T-helper 1 cell treated with Interleukin-12 subunit alpha and Interleukin-12 subunit beta and Interleukin-4 antibody, amounts not matched to agents 30 ng/mL and 1 ng/mL, for 36 hours (primary cell): Measurements from ENCODE around the gene SDS. TPM values are rescaled to one million over a fixed set of nuclear protein-coding genes. Genes with fewer than 3 reads are reported as not detected.

ENCODE experiments used
- intact Hi-C: fragments of 100-400 bp; cut with micrococcal nuclease; formaldehyde crosslinking; loops from one replicate; pipeline ENCODE4 v1.15.1; 2024
- total RNA-seq: library from RNA; stranded (reverse); gene quantifications from 2 replicates; pipeline ENCODE4 v1.2.3, GENCODE V29; 2022

Gene SDS
- total RNA-seq, 1 donor from 2014 or later = not detected

- intact Hi-C loops = loop anchor here (1.0 to 2.0 kb wide), 4 partner anchors 91 to 377 kb away; partner anchors contain the start of gene SLC8B1
Observed at GRCh38 chr12:113425960-113426453, 22.3 kb upstream of the SDS start.

DNA sequence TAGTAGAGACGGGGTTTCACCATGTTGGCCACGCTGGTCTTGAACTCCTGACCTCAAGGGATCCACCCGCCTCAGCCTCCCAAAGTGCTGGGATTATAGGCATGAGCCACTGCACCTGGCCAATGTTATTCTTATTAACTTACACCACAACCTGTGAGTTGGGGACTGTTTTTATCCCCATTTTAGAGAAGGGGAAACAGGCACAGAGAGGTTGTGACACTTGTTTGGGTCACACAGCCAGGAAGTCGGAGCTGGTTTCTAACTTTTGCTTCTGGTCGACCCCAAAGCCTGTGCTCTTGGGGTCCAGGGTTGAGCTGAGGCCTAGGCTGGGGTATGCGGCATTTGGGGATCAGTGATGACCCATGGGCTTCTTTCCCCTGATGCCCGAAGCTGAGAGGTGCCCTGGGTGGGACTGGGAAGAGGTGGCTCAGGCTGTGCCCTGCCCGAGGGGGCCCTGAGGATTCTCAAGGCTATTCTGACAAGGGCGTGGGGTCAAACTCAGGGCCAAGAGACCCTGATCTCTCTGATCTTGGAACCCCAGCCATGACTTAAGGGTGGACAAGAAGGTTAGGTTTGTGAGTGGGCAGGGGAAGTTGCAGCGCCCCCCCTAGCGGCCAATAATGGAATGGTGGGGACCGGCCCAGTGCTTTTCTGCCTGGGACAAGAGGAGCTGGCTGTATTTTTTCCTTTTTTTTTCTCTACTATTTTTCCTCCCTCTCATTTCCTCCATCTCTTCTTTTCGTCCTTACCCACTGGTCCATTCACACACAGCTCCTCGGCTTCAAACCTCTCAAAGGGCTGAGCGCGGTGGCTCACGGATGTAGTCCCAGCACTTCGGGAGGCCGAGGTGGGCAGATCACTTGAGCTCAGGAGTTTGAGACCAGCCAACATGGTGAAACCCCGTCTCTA is 21.5 kb upstream of the SDS start:
- intact Hi-C loops = loop anchor here (1.0 to 2.0 kb wide), 4 partner anchors 90 to 376 kb away; partner anchors contain the start of gene SLC8B1

DNA sequence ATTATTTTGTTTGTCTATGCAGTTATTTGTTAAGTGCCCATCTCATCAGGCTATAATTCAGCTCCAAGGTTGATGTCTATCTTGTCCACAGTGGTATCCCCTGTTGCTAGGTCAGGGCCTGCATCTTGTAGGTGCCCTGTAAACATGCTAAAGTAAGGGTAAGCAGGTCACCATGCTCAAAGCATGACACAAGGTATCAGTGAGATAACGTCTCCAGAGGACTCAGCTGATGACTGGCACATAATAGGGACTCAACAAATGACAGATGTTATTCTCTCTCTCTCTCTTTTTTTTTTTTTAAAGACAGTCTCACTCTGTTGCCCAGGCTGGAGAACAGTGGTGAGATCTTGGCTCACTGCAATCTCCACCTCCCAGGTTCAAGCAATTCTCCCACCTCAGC is 20.8 kb upstream of the SDS start:
- intact Hi-C loops = loop anchor here (2.0 kb wide), 1 partner anchor 376 kb away; no protein-coding TSS in a partner anchor

DNA sequence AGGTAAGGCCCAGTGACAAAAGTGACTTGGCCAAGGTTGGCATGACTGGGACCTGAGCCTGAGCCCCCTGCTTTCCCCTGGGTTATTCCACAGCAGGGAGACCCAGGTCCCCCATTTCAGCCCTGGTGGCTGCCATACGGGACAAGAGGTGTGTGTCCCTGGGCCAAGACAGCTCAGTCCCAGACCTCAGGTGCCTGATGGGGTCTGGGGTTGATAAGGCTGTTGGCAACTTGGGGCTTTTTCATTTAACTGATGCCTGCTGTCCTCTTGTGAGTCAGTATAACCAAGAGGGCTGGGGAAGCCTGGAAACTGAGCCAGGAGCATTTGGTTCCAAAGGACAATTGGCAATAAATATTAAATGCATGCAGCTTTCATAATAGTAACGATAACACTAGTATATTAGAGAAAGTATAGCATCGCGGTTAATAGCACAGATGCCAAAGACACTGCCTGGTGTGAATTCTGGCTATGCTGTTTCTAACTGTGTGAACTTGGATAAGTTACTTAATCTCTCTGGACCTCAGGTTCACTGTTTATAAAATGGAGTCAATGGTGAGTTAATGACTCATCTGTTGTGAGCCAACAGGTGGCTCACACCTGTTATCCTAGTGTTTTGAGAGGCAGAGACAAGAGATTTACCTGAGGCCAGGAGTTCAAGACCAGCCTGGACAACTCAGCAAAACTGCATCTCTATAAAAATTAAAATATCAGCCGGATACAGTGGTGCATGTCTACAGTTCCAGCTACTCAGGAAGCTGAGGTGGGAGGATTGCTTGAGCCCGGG is 19.4 kb upstream of the SDS start:
- intact Hi-C loops = loop anchor here (1.0 kb wide), 1 partner anchor 65 kb away; the partner anchor contains the start of gene PLBD2

DNA sequence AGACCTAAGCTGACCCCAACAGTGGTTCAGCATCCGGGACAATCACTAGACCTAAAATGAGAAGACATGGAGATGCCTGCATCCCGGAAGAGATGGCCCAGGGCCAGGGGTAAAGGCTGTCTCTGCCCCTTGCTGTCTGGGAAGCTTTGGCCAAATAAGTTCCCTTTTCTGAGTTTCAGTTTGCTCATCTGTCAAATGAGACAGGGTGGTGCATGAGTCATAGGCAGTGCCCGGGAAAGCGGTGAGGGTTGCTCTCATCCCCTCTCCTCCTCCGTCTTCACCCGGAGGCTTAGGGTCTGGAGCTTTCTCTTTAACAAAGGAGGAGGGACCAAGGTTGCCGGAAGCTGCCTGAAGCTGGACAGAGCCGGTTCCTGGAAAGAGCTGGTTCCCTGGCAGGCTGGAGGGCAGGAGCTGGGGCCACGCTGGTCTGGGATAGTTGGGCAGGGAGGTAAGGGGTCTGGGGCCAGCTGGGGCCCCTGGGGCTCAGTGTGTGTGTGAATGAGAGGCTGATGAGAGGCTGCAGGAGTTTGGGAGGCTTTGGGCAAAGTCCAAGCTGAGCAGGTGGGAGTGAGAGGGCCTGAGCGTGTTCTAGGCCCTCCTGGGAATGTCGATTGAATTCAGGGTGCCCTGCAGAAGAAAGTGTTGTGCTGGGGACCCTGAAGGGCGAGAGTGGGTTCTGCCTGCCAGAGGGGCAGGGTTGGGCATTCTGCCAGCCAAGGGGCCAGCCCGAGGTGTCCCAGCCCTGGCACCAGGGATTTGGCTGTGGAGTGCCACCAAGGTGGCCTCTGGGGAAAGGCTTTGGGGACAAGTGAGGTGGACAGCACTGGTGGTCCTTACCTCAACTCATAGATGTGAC is 18.6 kb upstream of the SDS start, which contains the start of gene SDSL:
Gene SDSL (plus strand): TSS at position 351 of the 856 bp plus-strand sequence. CDS start 5,603 bp downstream, outside the sequence.
- intact Hi-C loops = loop anchor here (1.0 kb wide), 1 partner anchor 64 kb away; the partner anchor contains the start of gene PLBD2

GRCh38 chr12:113420996-113421595 is 17.4 kb upstream of the SDS start:
- intact Hi-C loops = no loop called here

DNA sequence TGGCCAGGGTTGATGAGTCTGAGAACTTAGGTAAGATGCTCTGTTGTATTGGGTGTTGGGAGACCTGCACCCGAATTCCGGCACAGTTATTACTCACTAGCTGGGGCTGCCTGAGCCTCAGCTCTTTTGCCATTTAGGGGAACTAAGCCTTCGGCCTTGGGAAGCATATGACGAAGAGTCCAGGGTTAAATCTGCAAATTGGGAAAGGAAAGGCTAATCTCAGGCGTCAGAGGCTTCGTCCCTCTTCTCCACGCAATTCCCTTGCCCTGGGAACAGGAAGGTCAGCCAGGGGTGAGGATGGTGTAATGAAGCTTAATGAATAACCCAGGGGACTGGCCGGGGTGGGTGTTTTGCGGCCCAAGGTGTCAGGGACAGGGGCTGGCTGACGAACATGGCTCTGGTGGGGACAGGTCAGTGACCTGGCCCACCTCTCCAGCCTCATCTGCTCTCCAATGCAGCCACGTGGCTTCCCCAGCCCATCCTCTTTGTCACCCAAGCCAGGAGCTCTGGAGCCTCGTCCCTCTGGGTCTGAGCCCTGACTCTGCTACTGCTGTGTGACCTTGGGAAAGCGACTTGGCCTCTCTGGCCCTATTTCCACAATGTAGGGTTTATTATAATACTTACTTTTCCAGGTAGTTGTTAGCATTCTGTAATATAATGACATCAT is 14.7 kb upstream of the SDS start:
- intact Hi-C loops = no loop called here

GRCh38 chr12:113416091-113416754 is 12.5 kb upstream of the SDS start:
- intact Hi-C loops = no loop called here

GRCh38 chr12:113414519-113415038 is 10.9 kb upstream of the SDS start:
- intact Hi-C loops = no loop called here

DNA sequence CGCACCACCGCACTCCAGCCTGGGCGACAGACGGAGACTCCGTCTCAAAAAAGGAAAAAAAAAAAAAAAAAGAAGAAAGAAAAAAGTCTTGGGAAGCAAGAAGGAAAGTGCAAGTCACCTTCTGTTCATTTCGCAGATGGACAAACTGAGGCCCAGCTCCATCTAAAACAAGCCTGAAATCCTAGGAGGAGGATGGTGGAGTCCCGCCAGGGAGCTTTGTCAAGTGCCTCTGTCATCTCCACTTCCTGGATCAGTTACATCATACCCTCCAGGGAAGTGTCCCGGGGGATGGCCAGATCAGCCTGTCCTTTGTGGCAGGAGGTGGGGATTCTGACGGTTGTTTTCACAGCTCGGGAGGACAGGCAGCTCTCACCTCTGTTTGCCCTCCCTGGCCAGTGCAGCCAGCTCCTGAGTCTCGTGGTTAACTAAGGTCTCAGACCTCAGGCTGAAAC is 9.8 kb upstream of the SDS start:
- intact Hi-C loops = no loop called here

DNA sequence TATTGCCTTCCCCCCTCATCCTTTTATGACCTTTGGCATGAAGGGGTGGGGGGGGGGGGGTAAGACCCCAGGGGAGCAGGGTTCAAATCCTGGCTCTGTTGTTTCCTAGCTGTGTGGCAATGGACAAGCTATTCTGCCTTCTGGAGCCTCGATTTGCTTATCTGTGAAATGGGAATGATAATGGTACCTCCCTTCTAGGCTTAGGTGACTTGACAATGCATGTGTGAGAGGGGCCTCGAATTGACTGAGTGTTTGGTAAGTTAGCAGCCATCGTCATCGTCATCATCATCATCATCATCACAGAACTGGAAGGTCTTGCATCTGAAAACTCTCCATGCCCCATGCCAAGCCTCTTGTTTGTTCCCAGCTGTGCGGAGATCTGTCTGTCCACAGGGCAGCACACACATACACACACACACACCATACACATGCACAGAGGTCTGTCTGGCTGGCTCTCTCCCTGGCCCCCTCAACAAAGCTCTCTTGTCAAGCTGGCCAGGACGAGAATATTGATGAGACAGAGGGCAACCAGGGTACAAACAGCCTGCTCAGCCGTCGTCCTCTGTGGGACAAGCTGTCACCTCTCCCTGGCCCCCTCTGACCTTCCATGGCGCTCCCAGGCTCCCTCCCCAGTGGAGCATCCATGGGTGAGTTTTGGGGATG is 5.9 kb upstream of the SDS start:
- intact Hi-C loops = no loop called here

- intact Hi-C loops = no loop called here
Observed at GRCh38 chr12:113408756-113409298, 5.1 kb upstream of the SDS start.

GRCh38 chr12:113407931-113408600 is 4.4 kb upstream of the SDS start:
- intact Hi-C loops = no loop called here

DNA sequence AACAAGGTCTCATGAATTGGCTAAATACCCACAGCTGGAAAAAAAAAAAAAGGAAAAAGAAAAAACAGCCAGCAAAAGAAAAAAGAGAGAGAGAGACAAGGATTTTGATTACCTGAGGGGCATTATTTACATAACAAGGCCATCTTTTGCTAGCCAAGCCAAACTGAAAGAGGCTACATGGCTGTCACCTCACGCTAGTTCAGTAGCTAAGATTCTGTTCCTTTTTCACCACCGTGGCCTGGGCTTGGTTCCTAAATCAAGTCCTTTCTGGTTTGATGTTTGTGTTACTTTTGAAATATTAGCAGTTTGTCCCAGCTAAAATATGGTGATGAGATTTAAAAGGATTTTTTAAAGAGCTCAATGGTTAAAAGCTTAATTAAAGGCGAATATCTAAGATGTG is 2.0 kb upstream of the SDS start:
- intact Hi-C loops = no loop called here

DNA sequence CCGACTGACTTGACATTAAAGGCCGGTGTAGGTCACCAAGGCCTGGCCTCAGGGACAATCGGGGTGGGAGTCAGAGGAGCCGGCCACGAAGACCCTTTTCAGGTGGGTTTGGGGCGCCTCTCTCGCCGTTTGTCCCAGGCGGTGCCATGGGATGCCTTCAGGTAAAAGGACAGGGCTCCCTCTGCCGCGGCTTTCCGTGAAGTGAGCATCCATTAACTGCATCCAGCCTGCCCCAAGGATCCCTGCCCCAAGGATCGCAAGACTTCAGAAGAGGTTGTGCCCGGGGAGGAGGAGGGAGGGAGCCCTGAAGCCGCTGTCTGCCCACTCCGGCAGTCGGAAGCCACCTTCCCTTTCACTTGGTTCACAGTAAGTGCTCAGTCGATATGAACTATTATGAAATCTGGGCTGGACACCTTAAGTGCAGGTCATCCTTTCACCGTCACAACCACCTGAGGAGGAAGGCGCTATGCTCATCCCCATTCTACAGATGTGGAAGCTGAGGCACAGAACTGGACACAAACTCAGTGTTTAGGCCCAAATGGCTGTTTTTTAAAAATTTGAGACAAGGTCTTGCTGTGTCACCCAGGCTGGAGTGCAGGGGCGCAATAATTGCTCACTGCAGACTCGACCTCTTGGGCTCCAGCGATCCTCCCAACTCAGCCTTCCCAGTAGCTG is 964 bp downstream of the SDS start:
- intact Hi-C loops = no loop called here

DNA sequence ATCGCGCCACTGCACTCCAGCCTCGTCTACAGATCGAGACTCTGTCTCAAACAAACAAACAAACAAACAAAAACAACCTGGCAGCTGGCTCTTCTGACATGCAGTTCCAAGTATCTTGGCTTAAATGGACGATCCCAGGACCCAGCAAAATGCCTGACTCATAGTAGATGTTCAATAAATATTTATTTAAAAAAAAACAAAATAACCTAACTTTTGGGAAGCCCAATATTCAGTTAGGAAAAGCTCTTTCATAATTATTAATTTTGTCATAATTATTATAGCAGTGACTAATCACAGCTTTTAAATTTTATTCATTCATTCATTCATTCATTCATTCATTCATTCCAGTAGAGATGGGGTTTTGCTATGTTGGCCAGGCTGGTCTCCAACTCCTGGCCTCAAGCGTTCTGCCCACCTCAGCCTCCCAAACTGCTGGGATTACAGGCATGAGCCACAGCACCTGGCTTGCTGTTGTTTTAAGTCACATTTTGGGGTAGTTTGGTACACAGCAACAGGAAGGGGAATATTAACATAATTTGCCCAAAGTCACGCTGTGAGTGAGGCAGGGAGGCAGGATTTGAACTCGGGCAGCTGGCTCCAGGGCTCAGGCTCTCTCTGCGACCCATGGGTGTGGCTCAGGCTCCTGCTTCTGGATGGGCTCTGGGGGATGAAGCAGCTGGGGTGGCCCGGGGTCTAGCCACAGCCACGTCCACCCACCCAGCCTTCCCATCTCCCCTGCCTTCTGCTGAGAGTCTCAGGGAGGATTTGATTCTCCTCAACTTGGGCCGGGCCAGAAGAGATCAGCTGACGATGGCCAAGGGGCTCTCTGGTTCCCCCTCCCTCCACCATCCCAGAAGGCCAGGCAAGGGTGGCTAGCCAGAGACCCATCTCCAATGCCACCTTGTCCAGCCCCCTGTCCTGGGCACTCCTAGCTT is 2.4 kb downstream of the SDS start:
- intact Hi-C loops = no loop called here
